ENCODE measurements around the gene IRF2BP1. TPM values are rescaled to one million over a fixed set of nuclear protein-coding genes. Genes with fewer than 3 reads are reported as not detected.

IRF2BP1 gene
- polyA plus RNA-seq, 1 experiment: 11.9 TPM

- ChIA-PET POLR2A (no interaction called here), CTCF (no interaction called here)
- Histone ChIP-seq H3K27me3 (ENCODE audit: control insufficient read depth, insufficient read depth, low read length) (peaks cover 3% of the 10 kb centered on the region; the same call in 1 of the 2 replicates), H3K36me3 (ENCODE audit: control insufficient read depth, insufficient read depth, low read length) (no peaks in the 10 kb centered on the region), H3K4me3 (ENCODE audit: low read depth, low read length) (no peak overlapping the region)
- no peak for TF ChIP-seq CTCF (IDR thresholded peaks at IDR 0.05; ENCODE audit: insufficient read depth, low read depth, low read length)
- DNase-seq (ENCODE audit: low read depth): no peak
Measured at GRCh38 chr19:45876411-45877197, 9.3 kb downstream of the IRF2BP1 start.

- ChIA-PET CTCF (no interaction called here), POLR2A (no interaction called here)
- no peak for DNase-seq (ENCODE audit: low read depth)
- Histone ChIP-seq H3K36me3 (ENCODE audit: control insufficient read depth, insufficient read depth, low read length) (no peaks in the 10 kb centered on the region), H3K4me3 (ENCODE audit: low read depth, low read length) (no peak overlapping the region), H3K27me3 (ENCODE audit: control insufficient read depth, insufficient read depth, low read length) (peaks cover 3% of the 10 kb centered on the region; the same call in 1 of the 2 replicates)
- TF ChIP-seq CTCF (IDR thresholded peaks at IDR 0.05; ENCODE audit: insufficient read depth, low read depth, low read length): no peak
Measured at GRCh38 chr19:45876161-45876410, 9.9 kb downstream of the IRF2BP1 start.

DNA sequence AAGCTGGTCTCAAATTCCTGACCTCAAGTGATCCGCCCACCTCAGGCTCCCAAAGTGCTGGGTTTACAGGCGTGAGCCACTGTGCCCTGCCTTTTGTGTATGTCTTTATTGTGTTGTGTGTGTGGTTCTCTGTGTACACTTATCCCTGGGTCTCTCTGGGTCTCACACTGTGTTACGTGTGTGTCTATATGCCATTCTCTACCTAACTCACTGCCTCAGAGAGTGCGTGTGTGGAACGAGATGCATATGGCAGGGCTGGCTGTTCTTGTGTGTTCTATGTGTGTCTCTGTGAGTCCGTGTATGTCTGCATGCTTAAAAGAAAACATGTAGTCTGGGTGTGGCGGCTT lies 11.3 kb downstream of the IRF2BP1 start:
- H3K36me3 ChIP-seq (ENCODE audit: control insufficient read depth, insufficient read depth, low read length): no peaks in the 10 kb centered on the region
- ChIA-PET POLR2A (no interaction called here), CTCF (no interaction called here)
- peaks cover 5% of the 10 kb centered on the region; the same call in 1 of the 2 replicates for H3K27me3 ChIP-seq (ENCODE audit: control insufficient read depth, insufficient read depth, low read length)
- H3K4me3 ChIP-seq (ENCODE audit: low read depth, low read length): no peak overlapping the region
- TF ChIP-seq CTCF (IDR thresholded peaks at IDR 0.05; ENCODE audit: insufficient read depth, low read depth, low read length): no peak
- no peak for DNase-seq (ENCODE audit: low read depth)

DNA sequence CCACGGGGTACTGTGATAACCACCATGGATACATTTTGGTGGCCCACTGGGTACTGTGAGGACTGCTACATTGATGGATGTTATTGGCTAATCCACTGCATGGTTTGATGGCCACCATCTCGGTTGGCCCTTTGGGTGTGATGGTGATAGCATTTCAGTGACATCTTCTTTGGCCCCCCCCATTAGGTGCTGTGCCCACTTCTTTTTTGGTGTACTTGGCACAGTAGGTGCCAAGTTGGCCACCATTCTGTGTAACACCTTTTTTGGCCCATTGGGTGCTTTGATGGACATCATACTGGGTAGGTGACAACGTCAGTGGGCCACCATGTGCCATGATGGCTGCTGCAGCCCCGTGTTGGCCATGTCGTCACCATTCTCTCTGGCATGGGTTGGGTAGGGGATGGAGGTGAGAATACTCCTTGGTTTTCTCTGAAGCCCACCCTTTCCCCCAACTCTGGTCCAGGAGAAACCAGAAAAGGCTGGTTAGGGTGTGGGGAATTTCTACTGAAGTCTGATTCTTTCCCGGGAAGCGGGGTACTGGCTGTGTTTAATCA lies 12.6 kb downstream of the IRF2BP1 start:
- DNase-seq (ENCODE audit: low read depth): no peak
- ChIA-PET CTCF (no interaction called here), POLR2A (no interaction called here)
- no peak overlapping the region for H3K4me3 ChIP-seq (ENCODE audit: low read depth, low read length)
- H3K36me3 ChIP-seq (ENCODE audit: control insufficient read depth, insufficient read depth, low read length): no peaks in the 10 kb centered on the region
- TF ChIP-seq CTCF (IDR thresholded peaks at IDR 0.05; ENCODE audit: insufficient read depth, low read depth, low read length): no peak
- peaks cover 5% of the 10 kb centered on the region; the same call in 1 of the 2 replicates for H3K27me3 ChIP-seq (ENCODE audit: control insufficient read depth, insufficient read depth, low read length)

- Histone ChIP-seq H3K4me3 (ENCODE audit: low read depth, low read length) (no peak overlapping the region), H3K36me3 (ENCODE audit: control insufficient read depth, insufficient read depth, low read length) (no peaks in the 10 kb centered on the region), H3K27me3 (ENCODE audit: control insufficient read depth, insufficient read depth, low read length) (peaks cover 5% of the 10 kb centered on the region; the same call in 1 of the 2 replicates)
- no peak for TF ChIP-seq CTCF (IDR thresholded peaks at IDR 0.05; ENCODE audit: insufficient read depth, low read depth, low read length)
- POLR2A ChIA-PET: no interaction called here
- CTCF ChIA-PET: no interaction called here
- no peak for DNase-seq (ENCODE audit: low read depth)
Measured at GRCh38 chr19:45872095-45872919, 13.6 kb downstream of the IRF2BP1 start.

Data from BJ (cell line).